ENCODE measurements around the gene MAN1A1.

Gene MAN1A1

DNA sequence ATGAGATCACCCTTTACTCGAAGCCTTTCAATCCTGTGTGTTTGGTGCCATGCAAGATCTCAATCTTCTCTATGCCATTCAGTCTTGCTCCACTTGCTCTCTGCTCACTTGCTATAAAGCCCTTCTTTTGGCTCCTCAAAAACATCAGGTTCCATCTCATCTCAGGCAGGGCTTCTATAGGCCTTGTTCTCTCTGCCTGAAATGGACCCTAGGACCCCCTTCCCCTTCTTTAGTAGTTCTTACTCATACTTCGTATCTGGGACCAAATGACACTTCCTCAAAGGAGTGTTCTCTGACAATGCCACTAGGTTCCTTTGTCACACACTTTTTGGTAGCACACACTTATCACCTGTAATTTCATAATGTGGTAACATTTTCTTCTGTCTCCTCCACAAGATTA lies 154.4 kb downstream of the MAN1A1 start:
- DNase-seq: no peak

- no peak for DNase-seq
These were observed 155.9 kb downstream of the MAN1A1 start for GRCh38 chr6:119193707-119194106.

DNA sequence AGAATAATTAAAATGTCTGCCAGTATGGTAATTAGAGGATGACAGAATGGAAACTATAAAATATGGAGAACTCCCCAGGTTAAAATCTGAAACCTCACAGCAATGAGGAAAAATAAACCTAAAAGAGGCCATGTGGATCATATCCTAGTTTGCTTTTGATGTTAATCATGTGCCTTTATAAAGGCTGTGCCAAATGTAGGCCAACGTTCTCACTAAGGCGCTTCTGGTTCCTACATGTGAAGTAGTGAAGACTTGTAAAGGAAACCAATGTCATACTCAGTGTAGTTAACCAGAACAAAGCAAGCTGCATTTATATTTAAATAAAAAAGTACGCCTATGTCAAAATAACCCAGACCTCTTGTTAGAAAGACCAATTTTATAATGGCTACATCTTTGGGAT lies 157.4 kb downstream of the MAN1A1 start:
- no peak for DNase-seq

DNA sequence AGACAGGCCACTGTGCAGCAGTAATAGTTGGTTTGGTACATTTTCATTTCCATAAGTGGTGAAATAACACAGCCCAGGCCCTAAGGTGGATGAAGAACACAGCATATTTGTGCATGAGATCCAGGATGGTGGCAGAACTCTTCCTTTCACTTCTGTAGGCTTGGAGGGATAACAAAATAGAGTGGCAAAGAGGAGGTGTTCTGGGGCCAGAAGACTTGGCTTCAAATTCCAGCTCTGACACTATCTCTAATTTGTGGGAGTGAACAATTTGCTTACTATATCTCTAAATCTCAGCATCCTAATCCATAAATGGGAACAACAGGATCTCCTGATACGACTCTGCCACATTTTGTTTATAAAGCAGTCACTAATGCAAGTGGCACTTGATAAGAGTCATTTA lies 159.4 kb downstream of the MAN1A1 start:
- DNase-seq: no peak

- DNase-seq: no peak
These were observed 160.1 kb downstream of the MAN1A1 start for GRCh38 chr6:119189498-119189897.

GRCh38 chr6:119187596-119187995 lies 162.0 kb downstream of the MAN1A1 start:
- DNase-seq: no peak

GRCh38 chr6:119186490-119186889 lies 163.1 kb downstream of the MAN1A1 start:
- DNase-seq: no peak

DNA sequence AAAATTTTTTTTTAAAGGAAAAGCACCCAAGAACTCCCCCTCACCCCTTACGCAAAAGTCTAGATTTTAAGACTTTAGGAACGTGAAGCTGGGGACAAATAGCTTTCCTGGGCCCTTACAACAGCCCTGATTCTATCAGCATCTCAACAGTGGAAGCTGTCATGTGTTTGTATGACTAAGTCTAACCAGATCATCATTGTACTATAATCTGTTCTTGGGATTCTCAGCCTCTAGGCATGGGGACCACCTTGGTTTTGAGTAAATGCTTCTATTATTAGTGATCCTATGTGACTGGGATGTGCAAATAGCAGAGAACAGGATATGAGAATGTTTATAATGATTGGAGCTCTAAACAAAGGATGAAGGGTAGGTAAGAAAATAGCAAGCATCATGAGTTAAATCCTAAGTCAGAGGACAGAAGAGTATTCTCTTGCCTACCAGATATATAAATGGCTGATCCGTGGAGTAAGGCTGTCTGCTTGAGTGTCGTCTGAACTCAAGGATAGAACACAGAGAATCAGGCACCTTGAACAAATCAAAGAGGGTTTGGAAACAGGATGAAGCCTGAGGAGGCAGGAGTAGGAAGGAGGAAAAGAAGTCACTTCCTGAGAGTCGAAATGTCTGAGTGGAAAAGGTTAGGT lies 165.4 kb downstream of the MAN1A1 start:
- no peak for DNase-seq

DNA sequence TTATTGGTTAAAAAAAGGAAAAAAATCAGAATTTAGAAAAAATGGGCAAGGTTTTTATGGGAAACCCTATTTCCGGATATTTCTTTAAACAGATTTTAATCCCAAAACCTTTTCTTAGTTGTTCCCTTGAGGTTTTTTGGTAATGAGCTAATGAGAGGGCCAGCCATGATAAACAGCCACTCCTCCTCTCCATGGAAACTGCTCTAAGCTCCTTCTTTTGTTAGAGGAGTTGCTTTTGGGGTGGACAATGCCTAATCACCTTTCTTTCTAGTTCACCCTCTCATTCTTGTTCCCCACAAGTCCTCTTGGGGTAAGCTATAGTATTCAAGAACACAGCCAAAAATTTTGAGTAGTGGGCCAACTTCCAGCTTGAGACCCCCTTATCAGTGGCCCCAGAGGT lies 166.1 kb downstream of the MAN1A1 start:
- DNase-seq: no peak

DNA sequence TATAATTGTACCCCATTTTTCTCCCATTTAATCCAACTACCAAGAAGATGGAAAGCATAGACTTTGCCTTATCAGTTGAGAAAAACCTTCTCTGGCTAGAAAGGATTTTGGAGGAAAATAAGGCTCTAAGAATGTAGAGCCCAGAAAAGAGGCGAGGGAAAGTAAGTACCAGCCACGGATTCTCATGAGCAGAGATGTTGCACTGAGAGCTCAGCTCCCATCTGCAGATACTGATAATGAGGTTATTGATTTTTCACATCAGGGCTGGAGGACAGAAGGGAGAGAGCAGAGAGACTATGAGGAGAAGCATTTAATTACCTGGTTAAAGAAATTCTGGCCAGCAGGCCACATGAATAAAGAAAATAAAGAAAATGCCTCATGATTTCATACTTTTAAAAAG lies 166.7 kb downstream of the MAN1A1 start:
- DNase-seq: no peak

DNA sequence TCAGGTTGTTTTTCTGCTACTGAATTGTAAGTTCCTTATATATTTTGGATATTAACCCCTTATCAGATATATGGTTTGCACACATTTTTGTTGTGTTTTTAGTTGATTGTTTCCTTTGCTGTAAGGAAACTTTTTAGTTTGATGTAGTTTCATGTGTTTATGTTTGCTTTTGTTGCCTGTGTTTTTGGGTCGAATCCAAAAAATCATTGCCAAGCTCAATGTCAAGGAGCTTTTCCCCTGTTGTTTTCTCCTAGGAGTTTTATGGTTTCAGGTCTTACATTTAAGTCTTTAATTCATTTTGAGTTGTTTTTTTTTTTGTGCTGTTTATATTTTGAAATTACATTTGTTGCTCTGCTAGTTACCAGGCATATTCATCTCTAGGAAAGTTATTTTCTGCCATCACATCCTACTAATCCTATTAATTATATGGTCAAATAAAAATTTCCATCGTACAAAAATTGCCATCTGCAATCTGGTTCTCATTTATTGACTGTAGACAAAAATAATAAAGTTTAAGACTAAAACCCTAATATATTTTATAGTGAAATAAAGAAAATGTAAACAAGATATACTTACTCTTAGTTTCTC lies 167.3 kb downstream of the MAN1A1 start:
- no peak for DNase-seq

DNA sequence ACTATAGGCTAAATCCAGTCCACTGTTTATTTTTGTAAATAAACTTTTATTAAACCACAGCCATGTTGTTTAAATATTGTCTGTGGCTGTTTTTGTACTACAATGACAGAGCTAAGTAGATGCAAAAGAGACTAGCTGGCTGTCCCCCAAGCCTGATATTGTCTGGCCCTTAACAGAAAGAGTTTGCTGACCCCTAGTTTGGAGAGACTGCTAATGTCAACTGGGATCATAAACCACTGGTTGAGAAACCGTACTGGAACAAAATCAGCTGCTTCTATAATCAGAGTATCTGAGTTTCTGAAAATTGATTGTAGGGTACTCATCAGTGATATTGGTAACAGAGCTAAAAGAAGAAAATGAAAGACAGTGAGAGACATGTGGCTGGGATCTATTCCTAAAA lies 168.5 kb downstream of the MAN1A1 start:
- DNase-seq: no peak

- no peak for DNase-seq
These were observed 169.7 kb downstream of the MAN1A1 start for GRCh38 chr6:119179842-119180241.

DNA sequence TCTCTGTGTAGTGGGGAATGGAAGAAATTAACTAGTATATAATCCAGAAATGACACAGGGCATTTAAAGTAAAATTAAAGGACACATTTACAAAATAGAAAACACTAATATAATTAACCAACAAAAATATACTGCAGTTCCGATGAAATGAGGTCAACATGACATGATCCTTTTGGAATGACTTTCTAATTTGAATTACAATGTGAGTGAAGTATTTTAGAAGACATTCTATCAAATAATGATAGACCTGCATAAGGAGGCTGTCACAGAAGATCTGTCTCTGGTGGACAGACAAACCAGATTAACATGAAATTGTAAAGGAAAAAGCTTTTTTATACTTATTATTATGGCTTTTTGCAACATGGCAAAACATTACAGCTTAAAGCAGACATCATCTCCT lies 170.5 kb downstream of the MAN1A1 start:
- no peak for DNase-seq

- DNase-seq: no peak
These were observed 173.1 kb downstream of the MAN1A1 start for GRCh38 chr6:119176445-119176844.

DNA sequence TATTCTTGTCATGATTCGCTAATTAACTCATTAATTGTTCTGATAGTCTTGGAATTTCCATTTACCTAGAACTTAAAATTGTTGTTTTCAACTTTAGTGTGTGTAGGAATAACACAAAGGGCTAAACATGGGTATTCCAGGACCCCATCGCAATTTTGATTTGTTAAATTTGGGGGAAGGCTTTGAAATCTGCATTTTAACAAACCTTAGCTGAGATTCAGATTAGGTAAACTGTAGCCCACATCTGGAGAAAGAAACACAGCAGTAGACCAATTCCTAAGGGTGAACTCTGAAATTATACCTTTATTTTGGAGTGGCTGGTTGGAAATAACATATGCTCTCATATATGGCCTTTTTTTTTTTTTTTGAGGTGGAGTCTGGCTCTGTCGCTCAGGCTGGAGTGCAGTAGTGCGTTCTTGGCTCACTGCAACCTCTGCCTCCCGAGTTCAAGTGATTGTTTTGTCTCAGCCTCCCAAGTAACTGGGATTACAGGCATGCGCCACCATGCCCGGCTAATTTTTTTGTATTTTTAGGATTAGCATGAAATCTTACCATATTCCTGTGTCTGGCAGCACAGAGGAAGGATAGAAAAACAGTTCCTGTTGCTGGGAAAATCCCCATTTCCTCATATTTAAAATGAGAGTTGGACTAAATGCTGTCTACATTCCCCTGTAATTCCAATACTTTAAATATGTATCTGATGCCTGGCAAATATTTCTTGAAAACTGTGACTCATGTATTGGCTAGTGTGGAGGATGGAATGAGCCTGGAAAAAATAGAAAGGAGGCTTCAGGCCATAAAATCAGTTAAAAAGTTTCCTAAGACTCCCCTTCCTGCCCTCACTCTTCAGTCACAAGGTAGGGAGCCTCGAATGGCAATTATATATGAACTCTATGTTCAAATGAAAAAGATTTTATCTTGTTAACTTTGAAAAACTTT lies 174.4 kb downstream of the MAN1A1 start:
- peak; percentile 62 for DNase-seq

DNA sequence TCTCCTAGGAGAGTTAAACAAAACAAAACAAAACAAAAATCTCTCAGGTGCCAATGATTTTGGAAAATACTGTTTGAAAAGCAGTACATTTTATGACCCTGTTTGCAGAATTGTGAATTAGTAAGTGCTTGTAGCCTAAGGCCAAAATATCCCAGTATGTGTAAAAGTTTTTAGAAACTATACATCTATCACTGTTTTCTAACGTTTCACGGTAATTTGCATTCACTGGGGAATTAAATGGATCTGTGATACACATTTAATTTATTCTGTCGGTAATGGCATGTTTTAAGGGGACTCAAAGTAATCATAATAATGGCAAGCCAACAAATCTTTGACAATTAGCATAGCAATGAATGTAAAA lies 175.5 kb downstream of the MAN1A1 start:
- no peak for DNase-seq

GRCh38 chr6:119173249-119174084 lies 176.1 kb downstream of the MAN1A1 start:
- no peak for DNase-seq

- DNase-seq: no peak
These were observed 176.7 kb downstream of the MAN1A1 start for GRCh38 chr6:119172824-119173223.

GRCh38 chr6:119171864-119172588 lies 177.5 kb downstream of the MAN1A1 start:
- no peak for DNase-seq

GRCh38 chr6:119171088-119171841 lies 178.3 kb downstream of the MAN1A1 start:
- DNase-seq: no peak

All from fibroblast of skin of abdomen (primary cell).